ENCODE data around the gene BATF3. TPM values are rescaled to one million over a fixed set of nuclear protein-coding genes. Genes with fewer than 3 reads are reported as not detected.
A peak's percentile ranks its signal among the peaks of the same experiment; 100 is the strongest.
"Not testable (repeated sequence)": the region's sequence is repeated elsewhere in the genome, so short reads cannot be mapped to it uniquely, and the experiment has no call there.

Gene BATF3
- total RNA-seq, result 10 to 100 TPM; 74.7 to 77.9 TPM

- Mint-ChIP-seq H3K4me1 (peaks cover 47% of the 10 kb centered on the region), H3K27ac (peak within 1 kb of the TSS; percentile 92), H3K36me3 (peaks cover 24% of the 10 kb centered on the region), H3K9me3 (no peaks in the 10 kb centered on the region), H3K27me3 (peaks cover 3% of the 10 kb centered on the region), H3K4me3 (peak within 1 kb of the TSS; percentile 90)
- peak; percentile 82 for DNase-seq
Observed at GRCh38 chr1:212699625-212700222, at the start of gene BATF3. TSS of gene BATF3 (minus strand) at chr1:212699840. CDS start at chr1:212699762, 78 bp downstream.

GRCh38 chr1:212746546-212746945 is 46.9 kb upstream of the BATF3 start:
- Mint-ChIP-seq H3K27ac (no peak overlapping the region), H3K4me1 (peaks cover 47% of the 10 kb centered on the region), H3K27me3 (no peaks in the 10 kb centered on the region), H3K4me3 (no peak overlapping the region), H3K9me3 (peaks cover 10% of the 10 kb centered on the region), H3K36me3 (peaks cover 32% of the 10 kb centered on the region)
- DNase-seq, result no peak

- Mint-ChIP-seq H3K27ac (no peak overlapping the region), H3K4me3 (no peak overlapping the region), H3K36me3 (peaks cover 37% of the 10 kb centered on the region), H3K4me1 (peaks cover 41% of the 10 kb centered on the region), H3K9me3 (peaks cover 16% of the 10 kb centered on the region), H3K27me3 (no peaks in the 10 kb centered on the region)
- no peak for DNase-seq
Observed at GRCh38 chr1:212745303-212745702, 45.7 kb upstream of the BATF3 start.

GRCh38 chr1:212743901-212744475 is 44.3 kb upstream of the BATF3 start:
- no peak overlapping the region for H3K27ac Mint-ChIP-seq
- H3K4me3 Mint-ChIP-seq, result no peak overlapping the region
- peaks cover 38% of the 10 kb centered on the region for H3K36me3 Mint-ChIP-seq
- no peaks in the 10 kb centered on the region for H3K27me3 Mint-ChIP-seq
- H3K4me1 Mint-ChIP-seq, result peaks cover 36% of the 10 kb centered on the region
- H3K9me3 Mint-ChIP-seq, result peaks cover 16% of the 10 kb centered on the region
- DNase-seq, result no peak

- no peak overlapping the region for H3K4me3 Mint-ChIP-seq
- peak overlapping the region; percentile 91 for H3K27ac Mint-ChIP-seq
- H3K27me3 Mint-ChIP-seq, result no peaks in the 10 kb centered on the region
- peaks cover 11% of the 10 kb centered on the region for H3K9me3 Mint-ChIP-seq
- H3K4me1 Mint-ChIP-seq, result peaks cover 26% of the 10 kb centered on the region
- H3K36me3 Mint-ChIP-seq, result peaks cover 39% of the 10 kb centered on the region
- no peak for DNase-seq
Observed at GRCh38 chr1:212738330-212738729, 38.7 kb upstream of the BATF3 start.

GRCh38 chr1:212737559-212737958 is 37.9 kb upstream of the BATF3 start:
- peaks cover 40% of the 10 kb centered on the region for H3K36me3 Mint-ChIP-seq
- H3K4me1 Mint-ChIP-seq, result peaks cover 25% of the 10 kb centered on the region
- H3K27ac Mint-ChIP-seq, result no peak overlapping the region
- H3K4me3 Mint-ChIP-seq, result no peak overlapping the region
- H3K9me3 Mint-ChIP-seq, result peaks cover 11% of the 10 kb centered on the region
- no peaks in the 10 kb centered on the region for H3K27me3 Mint-ChIP-seq
- DNase-seq, result no peak

GRCh38 chr1:212733109-212733508 is 33.5 kb upstream of the BATF3 start:
- Mint-ChIP-seq H3K4me1 (peaks cover 12% of the 10 kb centered on the region), H3K27ac (no peak overlapping the region), H3K4me3 (no peak overlapping the region), H3K36me3 (peaks cover 23% of the 10 kb centered on the region), H3K27me3 (no peaks in the 10 kb centered on the region), H3K9me3 (no peaks in the 10 kb centered on the region)
- no peak for DNase-seq

GRCh38 chr1:212731630-212732029 is 32.0 kb upstream of the BATF3 start:
- no peaks in the 10 kb centered on the region for H3K9me3 Mint-ChIP-seq
- peaks cover 7% of the 10 kb centered on the region for H3K4me1 Mint-ChIP-seq
- H3K36me3 Mint-ChIP-seq, result peaks cover 22% of the 10 kb centered on the region
- no peak overlapping the region for H3K27ac Mint-ChIP-seq
- no peak for DNase-seq
- no peak overlapping the region for H3K4me3 Mint-ChIP-seq
- no peaks in the 10 kb centered on the region for H3K27me3 Mint-ChIP-seq

- Mint-ChIP-seq H3K36me3 (peaks cover 31% of the 10 kb centered on the region), H3K27me3 (no peaks in the 10 kb centered on the region), H3K27ac (peak overlapping the region; percentile 5), H3K9me3 (peaks cover 3% of the 10 kb centered on the region), H3K4me1 (peaks cover 7% of the 10 kb centered on the region), H3K4me3 (no peak overlapping the region)
- DNase-seq, result no peak
Observed at GRCh38 chr1:212728606-212729005, 29.0 kb upstream of the BATF3 start.

- peaks cover 10% of the 10 kb centered on the region for H3K4me1 Mint-ChIP-seq
- H3K4me3 Mint-ChIP-seq, result no peak overlapping the region
- peaks cover 34% of the 10 kb centered on the region for H3K36me3 Mint-ChIP-seq
- DNase-seq, result no peak
- peak overlapping the region; percentile 54 for H3K27ac Mint-ChIP-seq
- no peaks in the 10 kb centered on the region for H3K27me3 Mint-ChIP-seq
- H3K9me3 Mint-ChIP-seq, result peaks cover 5% of the 10 kb centered on the region
Observed at GRCh38 chr1:212727386-212728181, 27.9 kb upstream of the BATF3 start.

- peaks cover 32% of the 10 kb centered on the region for H3K36me3 Mint-ChIP-seq
- DNase-seq, H3K9me3 Mint-ChIP-seq, H3K27me3 Mint-ChIP-seq, H3K4me3 Mint-ChIP-seq, H3K27ac Mint-ChIP-seq: not testable (repeated sequence)
- peaks cover 26% of the 10 kb centered on the region for H3K4me1 Mint-ChIP-seq
Observed at GRCh38 chr1:212724679-212725078, 25.0 kb upstream of the BATF3 start.

- H3K27ac Mint-ChIP-seq, result peak overlapping the region; percentile 74
- DNase-seq, result no peak
- no peak overlapping the region for H3K4me3 Mint-ChIP-seq
- peaks cover 5% of the 10 kb centered on the region for H3K9me3 Mint-ChIP-seq
- H3K36me3 Mint-ChIP-seq, result peaks cover 29% of the 10 kb centered on the region
- peaks cover 21% of the 10 kb centered on the region for H3K4me1 Mint-ChIP-seq
- peaks cover 15% of the 10 kb centered on the region for H3K27me3 Mint-ChIP-seq
Observed at GRCh38 chr1:212722270-212722957, 22.8 kb upstream of the BATF3 start.

- H3K4me3 Mint-ChIP-seq, result peak overlapping the region; percentile 11
- peaks cover 24% of the 10 kb centered on the region for H3K36me3 Mint-ChIP-seq
- H3K9me3 Mint-ChIP-seq, result peaks cover 5% of the 10 kb centered on the region
- peak overlapping the region; percentile 74 for H3K27ac Mint-ChIP-seq
- peaks cover 19% of the 10 kb centered on the region for H3K27me3 Mint-ChIP-seq
- H3K4me1 Mint-ChIP-seq, result peaks cover 19% of the 10 kb centered on the region
- DNase-seq, result peak; percentile 38
Observed at GRCh38 chr1:212721388-212722247, 22.0 kb upstream of the BATF3 start.

- no peak overlapping the region for H3K4me3 Mint-ChIP-seq
- H3K9me3 Mint-ChIP-seq, result peaks cover 5% of the 10 kb centered on the region
- peaks cover 14% of the 10 kb centered on the region for H3K36me3 Mint-ChIP-seq
- peaks cover 22% of the 10 kb centered on the region for H3K27me3 Mint-ChIP-seq
- DNase-seq, result no peak
- no peak overlapping the region for H3K27ac Mint-ChIP-seq
- peaks cover 19% of the 10 kb centered on the region for H3K4me1 Mint-ChIP-seq
Observed at GRCh38 chr1:212719633-212720032, 20.0 kb upstream of the BATF3 start.
